Measurements from ENCODE around the gene RALB. TPM values are rescaled to one million over a fixed set of nuclear protein-coding genes. Genes with fewer than 3 reads are reported as not detected.

The RALB gene
- total RNA-seq, 1 donor from 2014 or later = 39.9 TPM

DNA sequence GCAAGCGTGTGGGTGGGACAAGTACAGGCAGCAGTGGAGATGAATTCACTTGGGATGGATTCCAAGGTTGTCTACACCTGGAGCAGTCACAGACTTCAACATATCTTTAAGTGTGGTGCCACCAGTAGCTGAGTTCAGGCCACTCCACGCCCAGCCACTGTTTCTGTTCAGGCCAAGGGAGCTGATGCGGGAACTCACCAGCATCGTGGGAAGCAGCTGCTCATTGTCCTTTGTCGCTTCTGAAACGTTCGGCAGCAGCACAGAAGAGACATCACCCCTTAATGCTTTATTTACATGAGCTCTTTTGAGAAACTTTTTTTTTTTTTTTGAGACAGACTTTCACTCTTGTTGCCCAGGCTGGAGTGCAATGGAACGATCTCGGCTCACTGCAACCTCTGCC lies 73.4 kb downstream of the RALB start:
- DNase-seq (ENCODE audit: low spot score in 2 of 2) = no peak
- no peak for FAIRE-seq

DNA sequence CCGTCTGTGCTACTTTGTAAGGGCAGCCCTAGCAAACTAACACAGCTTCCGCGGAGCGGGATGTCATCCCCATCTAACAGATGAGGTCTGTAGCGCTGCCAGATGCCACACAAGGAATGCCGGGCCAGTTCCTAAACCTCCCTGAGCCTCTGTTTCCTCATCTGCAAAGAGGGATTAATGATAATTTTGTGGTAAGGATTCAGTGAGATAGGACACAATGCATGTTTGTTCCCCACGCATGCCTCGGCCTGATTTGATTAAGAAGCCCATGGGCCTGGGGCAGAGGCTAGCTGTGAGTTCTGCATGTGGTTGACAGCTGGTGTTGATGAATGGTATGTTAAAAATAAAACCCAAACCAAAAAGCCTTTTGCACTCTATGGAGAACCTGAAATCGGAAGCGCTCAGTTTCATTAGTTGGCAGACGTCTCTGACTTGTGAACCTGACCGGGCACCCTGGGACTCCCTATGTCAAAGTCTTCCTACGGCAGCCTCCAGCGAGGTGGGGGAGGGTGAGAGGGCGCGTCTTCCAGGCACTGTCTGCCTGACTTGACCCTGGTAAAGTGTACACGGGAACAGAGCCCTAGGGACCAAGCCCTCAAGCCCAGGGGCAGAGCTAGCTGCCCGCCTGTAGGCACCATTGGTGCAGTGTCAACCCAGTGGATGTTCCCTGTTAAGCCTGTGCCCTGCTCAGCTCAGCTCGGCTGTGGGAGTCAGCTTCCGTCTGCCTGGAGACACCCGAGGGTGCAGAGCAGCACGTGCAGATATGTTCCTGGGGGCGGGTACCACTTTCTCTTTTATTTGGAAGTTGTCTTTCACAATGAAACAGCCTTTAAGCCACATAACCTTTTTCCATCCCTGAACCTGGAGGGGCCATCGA lies 78.5 kb downstream of the RALB start:
- FAIRE-seq = no peak
- no peak for DNase-seq (ENCODE audit: low spot score in 2 of 2)

DNA sequence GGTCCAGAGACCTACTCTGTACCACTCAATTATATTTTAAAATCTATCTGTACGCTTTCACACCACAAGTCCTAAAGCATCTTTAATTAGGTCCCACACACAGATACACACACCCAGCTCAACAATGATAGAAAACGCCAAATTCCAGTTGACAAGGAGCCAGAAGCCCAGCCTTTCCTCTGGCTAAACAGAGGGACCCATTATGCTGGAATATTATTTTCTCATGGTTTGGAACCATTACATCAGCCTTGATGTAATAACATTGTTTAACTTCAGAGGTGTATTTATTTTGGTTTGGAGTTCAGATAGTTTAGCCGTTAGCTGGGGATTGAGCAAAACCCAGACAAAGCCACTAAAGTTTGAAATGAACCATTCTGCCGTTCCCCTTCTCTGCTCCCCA lies 79.3 kb downstream of the RALB start:
- DNase-seq (ENCODE audit: low spot score in 2 of 2) = no peak
- FAIRE-seq = no peak

DNA sequence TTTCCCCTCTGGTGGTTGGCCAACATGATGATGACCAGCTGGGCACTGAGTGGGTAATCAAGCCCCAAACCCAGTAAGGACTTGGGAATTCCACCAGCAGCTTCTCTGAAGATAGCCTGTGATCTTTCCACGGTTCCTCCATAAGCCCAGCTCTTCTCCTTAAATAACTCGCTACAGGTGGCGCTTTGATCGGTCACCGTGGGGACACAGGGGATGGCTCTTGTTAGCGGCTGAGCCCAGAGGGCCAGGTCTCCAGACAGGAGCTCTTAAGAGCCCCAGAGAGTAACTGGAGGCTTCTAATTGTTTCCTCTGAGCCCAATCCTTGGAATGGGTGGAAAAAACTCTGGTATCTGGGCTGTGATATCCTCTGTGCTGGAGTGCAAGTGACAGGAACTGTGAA lies 79.7 kb downstream of the RALB start:
- DNase-seq (ENCODE audit: low spot score in 2 of 2) (no peak), FAIRE-seq (no peak)

DNA sequence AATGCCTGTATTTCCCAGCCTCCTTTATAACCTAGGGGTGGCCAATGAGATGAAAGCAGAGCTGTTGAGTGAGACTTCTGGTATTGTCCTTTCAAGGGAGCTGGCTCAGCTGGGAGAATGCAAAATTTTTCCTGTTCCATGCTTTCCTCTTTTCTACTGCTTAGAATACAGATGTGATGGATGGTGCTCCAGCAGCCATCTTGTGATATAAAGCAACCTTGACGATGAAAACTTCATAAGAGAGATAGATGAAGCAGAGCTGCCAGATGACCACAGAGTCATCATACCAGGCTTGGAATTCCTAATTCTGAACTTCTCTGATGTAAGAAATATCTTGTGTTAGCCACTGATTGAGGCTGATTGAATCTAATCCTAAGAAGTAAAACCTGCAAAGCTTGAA lies 81.4 kb downstream of the RALB start:
- DNase-seq (ENCODE audit: low spot score in 2 of 2) = no peak
- FAIRE-seq = no peak

DNA sequence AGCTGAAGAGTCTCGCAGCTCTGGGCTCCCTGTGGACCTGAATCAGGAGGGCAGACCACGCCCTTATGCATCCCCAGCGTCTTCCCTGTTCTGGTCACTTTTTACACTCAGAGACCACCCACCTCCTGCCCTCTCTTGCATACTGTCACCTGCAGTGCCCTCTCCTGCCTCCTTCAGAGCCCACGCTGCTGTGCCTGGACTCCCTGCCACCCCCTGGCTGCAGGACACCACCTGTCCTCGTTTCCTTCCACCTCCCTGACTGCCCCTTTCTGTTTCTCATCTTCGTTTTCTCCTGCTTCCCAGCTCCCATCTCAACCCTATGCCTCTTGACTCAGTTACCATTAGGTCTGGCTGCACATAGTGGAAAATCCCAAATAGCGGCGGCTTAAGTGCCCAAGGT lies 84.1 kb downstream of the RALB start:
- DNase-seq (ENCODE audit: low spot score in 2 of 2) (no peak), FAIRE-seq (no peak)

DNA sequence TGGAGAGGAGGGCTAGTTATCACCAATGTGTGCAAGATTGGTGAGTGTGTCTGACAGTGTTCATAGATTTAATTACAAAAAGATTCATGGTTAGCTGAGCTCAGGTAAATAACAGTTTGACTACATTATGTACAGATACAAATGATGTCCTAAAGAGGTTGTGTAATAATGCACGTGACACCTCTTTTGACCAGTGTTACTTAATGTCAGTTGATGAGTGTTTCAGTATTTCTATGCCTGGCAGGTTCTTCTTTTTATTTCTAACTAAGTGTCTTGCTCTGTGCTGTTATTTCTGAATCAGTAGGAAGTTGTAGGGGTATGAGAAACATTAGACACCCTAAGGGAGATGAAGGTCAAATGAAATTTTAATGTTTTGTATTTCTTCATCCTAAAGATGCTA lies 85.4 kb downstream of the RALB start:
- DNase-seq (ENCODE audit: low spot score in 2 of 2) (no peak), FAIRE-seq (no peak)

DNA sequence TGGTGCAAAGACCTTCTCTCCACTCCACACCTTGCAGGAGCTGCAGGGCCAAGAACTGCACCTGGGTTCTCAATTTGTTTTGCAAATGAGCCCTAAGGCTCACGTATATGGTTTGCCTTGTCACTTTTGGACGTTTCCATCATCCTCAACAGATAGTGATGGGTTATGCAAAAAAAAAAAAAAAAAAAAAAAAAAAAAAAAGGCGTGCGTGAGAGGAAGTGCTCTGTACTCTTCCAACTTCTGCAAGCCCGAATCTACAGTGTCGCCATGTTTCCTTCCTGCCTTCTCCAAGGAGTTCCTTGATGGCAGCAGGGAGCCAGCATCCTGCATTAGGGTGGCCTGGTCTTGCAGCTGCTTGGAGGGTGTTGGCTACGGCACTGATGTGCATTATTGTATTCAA lies 89.3 kb downstream of the RALB start:
- no peak for FAIRE-seq

DNA sequence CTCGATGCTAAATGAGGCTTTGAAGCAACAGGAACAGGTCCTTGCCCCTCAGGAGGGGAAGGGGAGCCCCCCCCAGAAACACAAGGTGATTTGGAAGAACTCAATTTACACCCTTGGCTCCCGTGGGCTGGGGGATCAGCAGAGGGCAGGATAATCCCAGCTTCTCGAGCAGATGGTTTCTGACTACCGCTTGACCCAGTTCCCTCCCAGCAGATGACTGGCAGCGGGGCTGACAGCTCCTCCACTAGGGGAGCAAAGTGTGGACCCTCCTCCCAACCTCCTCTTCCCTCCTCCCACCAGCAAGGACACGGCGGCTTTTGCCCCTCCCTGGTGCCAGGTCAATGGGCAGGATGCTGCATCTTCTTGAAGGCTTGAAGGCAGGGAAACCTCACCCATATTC lies 89.8 kb downstream of the RALB start:
- DNase-seq (ENCODE audit: low spot score in 2 of 2) (no peak), FAIRE-seq (no peak)

More for the DNA sequence above, 89.3 kb downstream of the RALB start:
- no peak for DNase-seq (ENCODE audit: low spot score in 2 of 2)

DNA sequence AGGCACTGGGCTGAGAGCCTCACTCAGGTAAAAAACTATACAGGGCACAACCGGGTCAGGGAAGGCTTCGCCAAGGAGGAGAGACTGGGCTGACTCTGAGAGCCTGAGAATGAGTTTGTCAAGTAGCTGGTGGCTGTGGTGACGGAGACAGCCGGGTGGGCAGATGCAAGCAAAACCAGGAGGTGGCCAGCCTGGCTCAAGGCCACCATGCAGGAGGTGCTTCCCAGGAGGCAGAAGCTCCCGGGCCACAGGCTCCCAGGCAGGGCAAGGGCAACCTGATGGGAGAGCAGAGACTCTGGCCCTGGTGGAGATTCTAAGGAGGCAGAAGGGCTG lies 90.4 kb downstream of the RALB start:
- DNase-seq (ENCODE audit: low spot score in 2 of 2) (no peak), FAIRE-seq (no peak)

DNA sequence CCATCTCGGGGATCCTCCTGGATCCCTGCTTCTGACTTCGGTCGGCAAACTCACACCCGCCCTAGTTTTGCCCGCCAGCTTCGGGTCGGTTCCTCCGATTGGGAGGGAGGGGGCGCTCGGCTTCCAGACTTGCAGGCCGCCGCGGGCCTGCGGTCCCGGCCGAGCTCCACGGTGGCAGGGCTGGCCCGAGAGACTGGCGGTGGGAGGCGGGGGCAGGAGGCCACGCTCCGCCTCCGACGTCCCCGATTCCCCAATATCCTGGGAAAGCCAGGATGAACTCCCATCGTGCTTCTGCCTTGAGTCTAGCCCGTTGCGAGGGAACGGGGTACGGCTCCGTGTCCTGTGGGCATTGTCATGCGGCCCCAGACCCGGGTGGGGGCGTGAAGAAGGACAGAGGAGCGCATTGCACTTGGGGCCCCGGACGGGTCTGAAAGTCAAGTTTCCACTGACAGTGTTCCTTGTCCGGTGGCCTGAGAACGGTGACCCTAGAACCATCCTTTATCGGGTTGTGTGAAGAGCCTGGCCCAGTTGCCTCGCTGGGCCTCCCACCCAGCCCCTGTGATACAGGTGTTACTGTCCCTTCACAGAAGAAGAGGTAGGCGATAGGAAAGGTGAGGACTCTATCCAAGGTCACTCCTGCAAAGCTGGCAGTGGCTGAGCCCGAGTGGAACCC lies 90.9 kb downstream of the RALB start:
- FAIRE-seq (no peak), DNase-seq (ENCODE audit: low spot score in 2 of 2) (peak; percentile 84 to 90)

Small RNAs within 50 kb of the gene (small RNA-seq; reads per million reads assigned to genes)
- not detected for gene MTND4LP14

Other genes starting within 250 kb of the RALB start
- gene EPB41L5, start 239.8 kb upstream of the RALB start, total RNA-seq = 97.0 TPM
- gene TMEM185B, start 29.5 kb upstream of the RALB start, total RNA-seq = 15.1 TPM
- 3.3 TPM for gene INHBB, start 93.3 kb downstream of the RALB start, total RNA-seq